Activated B cell treated with CpG ODN at 0.5 μM for 24 hours (primary cell): ENCODE measurements around the gene XPNPEP3. TPM values are rescaled to one million over a fixed set of nuclear protein-coding genes. Genes with fewer than 3 reads are reported as not detected.
"Not testable (repeated sequence)": the region's sequence is repeated elsewhere in the genome, so short reads cannot be mapped to it uniquely, and the experiment has no call there.

Experiments used
- ATAC-seq: fragments of 200-7000 bp; cut with Tn5 transposase; one replicate; pipeline ENCODE4 v1.10.0; 2021; ENCODE audit warnings: low read depth, mild to moderate bottlenecking, moderate library complexity
- CTCF ChIA-PET: fragments of 350-600 bp; sonication (Branson Sonifier 250); formaldehyde crosslinking; loops from one replicate; lab custom pipeline; 2021; ENCODE audit warnings: antibody characterized with exemption; lab: Charles Lee
- POLR2A ChIA-PET: fragments of 350-600 bp; sonication (Branson Sonifier 250); formaldehyde crosslinking; loops from one replicate; lab custom pipeline; 2021; ENCODE audit warnings: antibody characterized with exemption; lab: Charles Lee
- DNase-seq: peaks from one replicate; pipeline ENCODE4 v3.0.0; 2022
- H3K27ac Mint-ChIP-seq: one replicate; pipeline ENCODE4 v1.8.0; 2020; ENCODE audit warnings: mixed read lengths
- H3K27me3 Mint-ChIP-seq: one replicate; pipeline ENCODE4 v1.8.0; 2021; ENCODE audit warnings: mixed read lengths
- H3K36me3 Mint-ChIP-seq: one replicate; pipeline ENCODE4 v1.8.0; 2021; ENCODE audit warnings: low read depth, mixed read lengths
- H3K4me1 Mint-ChIP-seq: one replicate; pipeline ENCODE4 v1.8.0; 2021; ENCODE audit warnings: mixed read lengths
- H3K4me3 Mint-ChIP-seq: one replicate; pipeline ENCODE4 v1.8.0; 2020; ENCODE audit warnings: mild to moderate bottlenecking, mixed read lengths
- H3K9me3 Mint-ChIP-seq: one replicate; pipeline ENCODE4 v1.8.0; 2020; ENCODE audit warnings: mixed read lengths
- CTCF ChIP-seq: fragments of 200-600 bp; IDR thresholded peaks from one replicate; pipeline ENCODE4 v1.8.0; 2022; ENCODE audit warnings: antibody characterized with exemption, mild to moderate bottlenecking
- intact Hi-C: fragments of 100-400 bp; cut with micrococcal nuclease; formaldehyde crosslinking; loops from one replicate; pipeline ENCODE4 v1.15.1; 2024
- total RNA-seq: library from RNA; stranded (reverse); gene quantifications from 2 replicates; pipeline ENCODE4 v1.2.3, GENCODE V29; 2022

Gene XPNPEP3
- total RNA-seq, 1 donor from 2014 or later, result 20.8 TPM

- H3K36me3 Mint-ChIP-seq, result peaks cover 23% of the 10 kb centered on the region
- ATAC-seq (no peak), DNase-seq (no peak)
- peak overlapping the region; percentile 98 for H3K4me3 Mint-ChIP-seq
- H3K9me3 Mint-ChIP-seq, result no peaks in the 10 kb centered on the region
- peak overlapping the region; percentile 92 for H3K27ac Mint-ChIP-seq
- H3K4me1 Mint-ChIP-seq, result peaks cover 34% of the 10 kb centered on the region
- TF ChIP-seq CTCF, result no peak
- ChIA-PET POLR2A (interaction anchor here (0.5 to 2.4 kb wide), 8 partner anchors 9 to 381 kb away, joined by 3 to 18 read pairs (median 4); partner anchors contain the start of genes ST13 and XPNPEP3), CTCF (interaction anchor here (0.8 to 2.1 kb wide), 4 partner anchors 39 to 293 kb away, joined by 3 to 6 read pairs (median 4); partner anchors contain the start of gene XPNPEP3)
- intact Hi-C loops, result loop anchor here (2.0 to 10.0 kb wide), 2 partner anchors 53 to 293 kb away; no protein-coding TSS in a partner anchor
- no peaks in the 10 kb centered on the region for H3K27me3 Mint-ChIP-seq
These were observed 38.7 kb upstream of the XPNPEP3 start for GRCh38 chr22:40818192-40818746.

GRCh38 chr22:40818747-40819598, 38.0 kb upstream of the XPNPEP3 start, which contains the start of gene SLC25A17:
Gene SLC25A17, minus strand, starts transcription at chr22:40819346. Its CDS starts 98 bp downstream, at chr22:40819248.
- H3K27me3 Mint-ChIP-seq, result no peaks in the 10 kb centered on the region
- POLR2A ChIA-PET, result interaction anchor here (0.5 to 2.4 kb wide), 11 partner anchors 22 to 802 kb away, joined by 3 to 18 read pairs (median 4); partner anchors contain the start of genes DESI1, ST13 and XPNPEP3
- DNase-seq, result peak; percentile 78
- H3K4me3 Mint-ChIP-seq, result peak within 1 kb of the TSS; percentile 98
- no peak for TF ChIP-seq CTCF
- ATAC-seq, result peak; percentile 93
- H3K4me1 Mint-ChIP-seq, result peaks cover 36% of the 10 kb centered on the region
- peak within 1 kb of the TSS; percentile 92 for H3K27ac Mint-ChIP-seq
- intact Hi-C loops, result loop anchor here (1.0 to 10.0 kb wide), 5 partner anchors 37 to 294 kb away; partner anchors contain the start of genes RBX1 and ST13
- H3K9me3 Mint-ChIP-seq, result no peaks in the 10 kb centered on the region
- CTCF ChIA-PET, result interaction anchor here (0.8 to 2.1 kb wide), 4 partner anchors 38 to 294 kb away, joined by 3 to 6 read pairs (median 4); partner anchors contain the start of gene XPNPEP3
- peaks cover 25% of the 10 kb centered on the region for H3K36me3 Mint-ChIP-seq

GRCh38 chr22:40819599-40820140, 37.3 kb upstream of the XPNPEP3 start:
- Mint-ChIP-seq H3K27ac (peak overlapping the region; percentile 41), H3K36me3 (peaks cover 19% of the 10 kb centered on the region), H3K4me1 (peaks cover 34% of the 10 kb centered on the region), H3K27me3 (no peaks in the 10 kb centered on the region), H3K9me3 (no peaks in the 10 kb centered on the region), H3K4me3 (peak overlapping the region; percentile 98)
- intact Hi-C loops, result loop anchor here (1.0 to 10.0 kb wide), 5 partner anchors 37 to 295 kb away; partner anchors contain the start of genes RBX1 and ST13
- no peak for TF ChIP-seq CTCF
- no peak for ATAC-seq
- CTCF ChIA-PET, result interaction anchor here (2.1 kb wide), 1 partner anchor 137 kb away, joined by 6 read pairs; no protein-coding TSS in a partner anchor
- POLR2A ChIA-PET, result interaction anchor here (0.6 to 2.4 kb wide), 6 partner anchors 36 to 317 kb away, joined by 3 to 18 read pairs (median 6); partner anchors contain the start of genes ST13 and XPNPEP3
- no peak for DNase-seq

GRCh38 chr22:40823426-40823825, 33.5 kb upstream of the XPNPEP3 start:
- no peak for TF ChIP-seq CTCF
- no peak overlapping the region for H3K27ac Mint-ChIP-seq

GRCh38 chr22:40826292-40826691, 30.7 kb upstream of the XPNPEP3 start:
- intact Hi-C loops, CTCF ChIA-PET, H3K27me3 Mint-ChIP-seq, H3K27ac Mint-ChIP-seq, H3K9me3 Mint-ChIP-seq, H3K4me1 Mint-ChIP-seq, POLR2A ChIA-PET, H3K4me3 Mint-ChIP-seq, ATAC-seq, DNase-seq: not testable (repeated sequence)
- peaks cover 61% of the 10 kb centered on the region for H3K36me3 Mint-ChIP-seq

More at GRCh38 chr22:40823426-40823825, 33.5 kb upstream of the XPNPEP3 start:
- ATAC-seq (no peak), DNase-seq (no peak)
- H3K4me3 Mint-ChIP-seq, result no peak overlapping the region
- intact Hi-C loops, result no loop called here
- H3K27me3 Mint-ChIP-seq, result no peaks in the 10 kb centered on the region
- CTCF ChIA-PET, result no interaction called here
- POLR2A ChIA-PET, result interaction anchor here (0.6 kb wide), 1 partner anchor 476 kb away, joined by 8 read pairs; no protein-coding TSS in a partner anchor
- no peaks in the 10 kb centered on the region for H3K9me3 Mint-ChIP-seq
- peaks cover 42% of the 10 kb centered on the region for H3K36me3 Mint-ChIP-seq
- H3K4me1 Mint-ChIP-seq, result peaks cover 18% of the 10 kb centered on the region
